ENCODE data around the gene CD59.
"Not testable (repeated sequence)": the region's sequence is repeated elsewhere in the genome, so short reads cannot be mapped to it uniquely, and the experiment has no call there.

The CD59 gene

GRCh38 chr11:33665350-33666106, 70.7 kb downstream of the CD59 start:
- no peak for ATAC-seq

GRCh38 chr11:33664827-33665226, 71.4 kb downstream of the CD59 start:
- no peak for ATAC-seq

GRCh38 chr11:33664166-33664565, 72.1 kb downstream of the CD59 start:
- ATAC-seq: no peak

GRCh38 chr11:33663121-33663520, 73.1 kb downstream of the CD59 start:
- ATAC-seq: no peak

GRCh38 chr11:33661526-33661925, 74.7 kb downstream of the CD59 start:
- ATAC-seq: not testable (repeated sequence)

- no peak for ATAC-seq
Observed at GRCh38 chr11:33660962-33661361, 75.3 kb downstream of the CD59 start.

GRCh38 chr11:33659370-33660139, 76.7 kb downstream of the CD59 start:
- no peak for ATAC-seq

GRCh38 chr11:33658195-33658900, 77.9 kb downstream of the CD59 start:
- ATAC-seq: no peak

GRCh38 chr11:33657757-33658156, 78.5 kb downstream of the CD59 start:
- ATAC-seq: no peak

GRCh38 chr11:33656768-33657167, 79.5 kb downstream of the CD59 start:
- ATAC-seq: no peak

GRCh38 chr11:33655842-33656600, 80.2 kb downstream of the CD59 start:
- no peak for ATAC-seq

GRCh38 chr11:33654594-33654993, 81.6 kb downstream of the CD59 start:
- ATAC-seq: no peak
